ENCODE measurements around the gene NMU.

The NMU gene

DNA sequence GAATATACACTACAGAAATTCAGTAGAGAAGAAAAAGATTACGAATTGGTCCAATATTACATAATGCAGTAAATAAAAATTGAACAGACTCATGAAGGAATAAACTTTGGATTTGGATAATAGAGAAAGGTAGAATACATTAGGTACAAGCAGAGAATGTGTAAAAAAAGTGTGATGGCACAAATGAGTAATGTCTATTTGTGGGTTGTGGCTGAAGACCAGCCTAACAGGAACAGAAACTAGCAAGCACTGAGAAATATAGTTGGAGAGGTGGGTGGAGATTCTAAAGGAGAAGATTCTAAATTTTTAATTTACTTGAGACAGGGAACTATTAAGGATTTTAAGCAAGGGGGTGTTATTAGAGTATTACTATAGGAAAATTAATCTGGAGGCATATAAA, 74.2 kb downstream of the NMU start:
- Histone ChIP-seq H3K27ac (ENCODE audit: low read depth, low read length, poor library complexity, severe bottlenecking) (no peak overlapping the region), H3K9me3 (ENCODE audit: low read length) (no peaks in the 10 kb centered on the region), H3K27me3 (ENCODE audit: insufficient read depth, low read length) (no peaks in the 10 kb centered on the region), H4K20me1 (ENCODE audit: insufficient read depth, low read length) (no peaks in the 10 kb centered on the region), H3K9me2 (ENCODE audit: low read depth, low read length) (no peaks in the 10 kb centered on the region), H3F3A (ENCODE audit: insufficient read depth, low read length) (no peaks in the 10 kb centered on the region), H2AFZ (ENCODE audit: low read length) (no peak overlapping the region), H3K4me1 (ENCODE audit: insufficient read depth, low read length, severe bottlenecking) (no peaks in the 10 kb centered on the region), H3K9ac (ENCODE audit: low read length) (no peak overlapping the region), H3K36me3 (ENCODE audit: insufficient read depth, low read length) (no peaks in the 10 kb centered on the region), H3K79me2 (ENCODE audit: insufficient read depth, low read length) (no peaks in the 10 kb centered on the region), H3K4me3 (ENCODE audit: low read depth, low read length, poor library complexity, severe bottlenecking) (no peak overlapping the region), H3K4me2 (ENCODE audit: low read length) (no peak overlapping the region)
- no peak for TF ChIP-seq EZH2 (IDR thresholded peaks at IDR 0.05; ENCODE audit: borderline replicate concordance, low read length)
- TF ChIP-seq, protein P1, sequence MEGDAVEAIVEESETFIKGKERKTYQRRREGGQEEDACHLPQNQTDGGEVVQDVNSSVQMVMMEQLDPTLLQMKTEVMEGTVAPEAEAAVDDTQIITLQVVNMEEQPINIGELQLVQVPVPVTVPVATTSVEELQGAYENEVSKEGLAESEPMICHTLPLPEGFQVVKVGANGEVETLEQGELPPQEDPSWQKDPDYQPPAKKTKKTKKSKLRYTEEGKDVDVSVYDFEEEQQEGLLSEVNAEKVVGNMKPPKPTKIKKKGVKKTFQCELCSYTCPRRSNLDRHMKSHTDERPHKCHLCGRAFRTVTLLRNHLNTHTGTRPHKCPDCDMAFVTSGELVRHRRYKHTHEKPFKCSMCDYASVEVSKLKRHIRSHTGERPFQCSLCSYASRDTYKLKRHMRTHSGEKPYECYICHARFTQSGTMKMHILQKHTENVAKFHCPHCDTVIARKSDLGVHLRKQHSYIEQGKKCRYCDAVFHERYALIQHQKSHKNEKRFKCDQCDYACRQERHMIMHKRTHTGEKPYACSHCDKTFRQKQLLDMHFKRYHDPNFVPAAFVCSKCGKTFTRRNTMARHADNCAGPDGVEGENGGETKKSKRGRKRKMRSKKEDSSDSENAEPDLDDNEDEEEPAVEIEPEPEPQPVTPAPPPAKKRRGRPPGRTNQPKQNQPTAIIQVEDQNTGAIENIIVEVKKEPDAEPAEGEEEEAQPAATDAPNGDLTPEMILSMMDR (IDR thresholded peaks at IDR 0.05; ENCODE audit: low read length) = no peak

GRCh38 chr4:55560096-55560495, 76.0 kb downstream of the NMU start:
- H3K27ac ChIP-seq (ENCODE audit: low read depth, low read length, poor library complexity, severe bottlenecking) = no peak overlapping the region
- H3K4me3 ChIP-seq (ENCODE audit: low read depth, low read length, poor library complexity, severe bottlenecking) = no peak overlapping the region
- H4K20me1 ChIP-seq (ENCODE audit: insufficient read depth, low read length) = no peaks in the 10 kb centered on the region
- H3K9ac ChIP-seq (ENCODE audit: low read length) = no peak overlapping the region
- H2AFZ ChIP-seq (ENCODE audit: low read length) = no peak overlapping the region
- H3K79me2 ChIP-seq (ENCODE audit: insufficient read depth, low read length) = no peaks in the 10 kb centered on the region
- H3K9me3 ChIP-seq (ENCODE audit: low read length) = no peaks in the 10 kb centered on the region
- no peaks in the 10 kb centered on the region for H3K27me3 ChIP-seq (ENCODE audit: insufficient read depth, low read length)
- no peak for TF ChIP-seq EZH2 (IDR thresholded peaks at IDR 0.05; ENCODE audit: borderline replicate concordance, low read length)
- TF ChIP-seq, protein P1 (IDR thresholded peaks at IDR 0.05; ENCODE audit: low read length) = no peak
- no peaks in the 10 kb centered on the region for H3F3A ChIP-seq (ENCODE audit: insufficient read depth, low read length)
- H3K36me3 ChIP-seq (ENCODE audit: insufficient read depth, low read length) = no peaks in the 10 kb centered on the region
- no peaks in the 10 kb centered on the region for H3K9me2 ChIP-seq (ENCODE audit: low read depth, low read length)
- H3K4me2 ChIP-seq (ENCODE audit: low read length) = no peak overlapping the region
- H3K4me1 ChIP-seq (ENCODE audit: insufficient read depth, low read length, severe bottlenecking) = no peaks in the 10 kb centered on the region

DNA sequence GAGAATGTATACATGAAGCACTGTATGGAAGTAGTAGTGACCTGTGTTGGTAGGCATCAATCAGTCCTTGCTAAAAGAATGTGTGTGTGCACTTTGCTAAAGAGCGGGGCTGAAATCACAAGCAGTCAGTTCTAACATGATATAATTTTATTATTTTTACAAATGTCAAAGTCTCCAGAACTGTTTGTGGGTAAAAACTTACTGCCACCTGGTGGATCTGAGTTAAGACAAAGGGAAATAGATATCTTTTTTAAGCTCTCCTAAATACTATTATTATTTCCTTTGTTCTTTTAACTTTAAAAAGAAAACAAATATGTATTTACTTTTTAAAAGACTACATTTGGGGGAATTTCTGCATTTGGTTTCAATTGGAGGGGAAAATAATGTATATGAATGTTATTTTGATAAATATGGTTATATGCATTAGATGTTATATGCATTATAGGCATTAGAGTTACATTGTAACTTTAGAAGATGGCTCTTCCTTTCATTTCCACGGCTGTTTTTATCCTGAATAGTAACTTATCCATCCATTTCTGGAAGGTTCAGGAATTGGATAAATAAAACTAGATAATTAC, 81.6 kb downstream of the NMU start:
- H3K36me3 ChIP-seq (ENCODE audit: insufficient read depth, low read length) = no peaks in the 10 kb centered on the region
- peaks cover 5% of the 10 kb centered on the region for H3K4me1 ChIP-seq (ENCODE audit: insufficient read depth, low read length, severe bottlenecking)
- no peak overlapping the region for H3K4me2 ChIP-seq (ENCODE audit: low read length)
- no peaks in the 10 kb centered on the region for H3F3A ChIP-seq (ENCODE audit: insufficient read depth, low read length)
- H3K27ac ChIP-seq (ENCODE audit: low read depth, low read length, poor library complexity, severe bottlenecking) = no peak overlapping the region
- H2AFZ ChIP-seq (ENCODE audit: low read length) = no peak overlapping the region
- no peaks in the 10 kb centered on the region for H4K20me1 ChIP-seq (ENCODE audit: insufficient read depth, low read length)
- no peak overlapping the region for H3K9ac ChIP-seq (ENCODE audit: low read length)
- H3K79me2 ChIP-seq (ENCODE audit: insufficient read depth, low read length) = no peaks in the 10 kb centered on the region
- H3K4me3 ChIP-seq (ENCODE audit: low read depth, low read length, poor library complexity, severe bottlenecking) = no peak overlapping the region
- H3K9me3 ChIP-seq (ENCODE audit: low read length) = no peaks in the 10 kb centered on the region
- no peaks in the 10 kb centered on the region for H3K27me3 ChIP-seq (ENCODE audit: insufficient read depth, low read length)
- no peaks in the 10 kb centered on the region for H3K9me2 ChIP-seq (ENCODE audit: low read depth, low read length)
- TF ChIP-seq EZH2 (IDR thresholded peaks at IDR 0.05; ENCODE audit: borderline replicate concordance, low read length) = no peak
- TF ChIP-seq, protein P1 (IDR thresholded peaks at IDR 0.05; ENCODE audit: low read length) = peak; percentile 45; the same call in 1 of the 2 replicates

Measured in OCI-LY1 (cell line).